Measurements from ENCODE around the gene PLXDC1.
"Not testable (repeated sequence)": the region's sequence is repeated elsewhere in the genome, so short reads cannot be mapped to it uniquely, and the experiment has no call there.

Gene PLXDC1

DNA sequence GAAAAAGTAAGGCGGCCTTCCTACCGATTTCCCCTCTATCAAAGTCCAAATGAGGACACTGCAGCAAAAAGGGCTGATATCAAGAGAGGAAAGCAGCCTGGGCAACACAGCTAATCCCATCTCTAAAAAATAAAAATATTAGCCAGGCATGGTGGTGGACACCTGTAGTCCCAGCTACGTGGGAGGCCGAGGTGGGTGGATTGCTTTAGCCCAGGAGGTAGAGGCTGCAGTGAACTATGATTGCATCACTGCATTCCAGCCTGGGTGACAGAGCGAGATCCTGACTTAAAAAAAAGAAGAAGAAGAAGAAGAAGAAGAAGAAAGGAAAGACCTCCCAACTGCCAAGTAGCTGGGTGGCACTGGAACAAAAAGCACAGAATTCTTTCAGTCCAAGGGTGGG lies 31.6 kb upstream of the PLXDC1 start:
- DNase-seq (ENCODE audit: extremely low read depth in 1 of 2, low read depth in 1 of 2): no peak

- no peak for DNase-seq (ENCODE audit: extremely low read depth in 1 of 2, low read depth in 1 of 2)
These were observed 29.9 kb upstream of the PLXDC1 start for GRCh38 chr17:39181303-39181702.

DNA sequence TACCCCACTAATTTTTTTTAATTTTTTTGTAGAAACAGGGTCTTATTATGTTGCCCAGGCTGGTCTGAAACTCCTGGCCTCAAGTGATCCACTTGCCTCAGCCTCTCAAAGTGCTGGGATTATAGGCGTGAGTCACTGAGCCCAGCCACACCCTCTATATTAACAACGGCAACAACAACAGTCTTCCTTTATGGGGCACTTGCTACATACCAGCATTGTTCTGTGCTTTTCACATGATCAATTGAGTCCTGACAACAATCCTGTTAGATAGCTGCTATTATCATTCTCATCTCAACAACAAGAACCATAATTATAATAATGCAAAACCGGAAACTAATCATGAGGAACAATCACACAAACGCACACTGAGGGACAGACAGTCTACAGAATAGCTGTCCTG lies 27.1 kb upstream of the PLXDC1 start:
- DNase-seq (ENCODE audit: extremely low read depth in 1 of 2, low read depth in 1 of 2): no peak

DNA sequence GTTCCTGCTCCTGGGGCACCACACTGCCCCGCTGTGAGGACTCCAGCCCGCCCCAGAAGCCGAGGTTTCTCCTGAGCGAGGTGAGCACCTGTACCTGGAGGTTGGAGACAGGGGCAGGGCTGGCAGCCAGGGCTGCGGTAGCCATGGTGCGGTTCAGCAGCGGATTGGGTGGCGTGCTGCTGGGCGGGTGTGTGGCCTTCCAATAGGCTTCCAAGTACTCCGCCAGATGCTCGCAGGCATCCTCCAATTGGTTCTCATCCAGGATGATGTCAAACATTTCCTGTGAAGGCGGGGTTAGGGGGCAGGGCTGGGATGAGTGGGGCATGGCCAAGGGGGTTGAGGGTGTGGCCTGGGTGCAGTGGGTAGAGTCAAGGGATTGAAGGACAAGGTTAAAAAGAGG lies 25.8 kb upstream of the PLXDC1 start:
- DNase-seq (ENCODE audit: extremely low read depth in 1 of 2, low read depth in 1 of 2): peak in 1 of 2 donors; percentile 9

GRCh38 chr17:39175695-39176093 lies 24.3 kb upstream of the PLXDC1 start:
- no peak for DNase-seq (ENCODE audit: extremely low read depth in 1 of 2, low read depth in 1 of 2)

DNA sequence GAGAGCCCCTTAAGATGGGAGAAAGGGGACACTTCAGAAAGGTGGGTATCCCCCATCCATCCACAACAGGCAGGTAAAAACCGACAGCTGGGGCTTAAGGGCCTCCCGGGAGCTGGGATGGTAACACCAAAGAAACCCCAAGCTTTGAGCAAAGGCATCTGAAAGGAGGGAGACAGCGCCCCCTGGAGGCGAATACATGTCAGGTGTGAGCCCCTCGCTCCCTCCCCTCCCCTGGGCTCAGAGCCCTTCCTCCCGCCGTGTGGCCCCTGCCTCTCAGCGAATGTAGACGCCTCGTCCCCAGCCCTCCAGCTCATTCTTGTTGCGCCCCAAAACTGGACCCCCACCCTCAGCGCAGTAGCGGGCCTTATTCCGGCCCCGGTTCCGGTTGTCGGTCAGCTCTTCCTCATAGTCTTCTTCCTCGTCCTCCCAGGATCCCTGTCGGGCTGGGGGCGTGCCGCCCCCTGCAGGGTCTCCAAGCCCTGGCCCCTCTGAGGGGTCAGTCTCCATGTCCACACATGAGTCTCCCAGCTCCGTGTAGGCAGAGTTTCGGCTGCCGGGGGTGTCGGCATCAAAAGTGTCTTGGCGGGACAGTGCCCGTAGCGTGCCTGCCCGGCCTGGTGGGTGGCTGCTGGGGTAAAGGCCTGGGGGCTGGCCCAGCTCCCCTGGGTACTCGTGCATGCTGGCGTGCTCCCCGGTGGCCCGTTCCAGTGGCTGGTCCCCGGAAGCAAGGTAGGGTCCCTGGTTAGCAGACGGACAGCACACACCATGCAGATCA lies 23.7 kb upstream of the PLXDC1 start:
- peak in 1 of 2 donors; percentile 39 for DNase-seq (ENCODE audit: extremely low read depth in 1 of 2, low read depth in 1 of 2)

DNA sequence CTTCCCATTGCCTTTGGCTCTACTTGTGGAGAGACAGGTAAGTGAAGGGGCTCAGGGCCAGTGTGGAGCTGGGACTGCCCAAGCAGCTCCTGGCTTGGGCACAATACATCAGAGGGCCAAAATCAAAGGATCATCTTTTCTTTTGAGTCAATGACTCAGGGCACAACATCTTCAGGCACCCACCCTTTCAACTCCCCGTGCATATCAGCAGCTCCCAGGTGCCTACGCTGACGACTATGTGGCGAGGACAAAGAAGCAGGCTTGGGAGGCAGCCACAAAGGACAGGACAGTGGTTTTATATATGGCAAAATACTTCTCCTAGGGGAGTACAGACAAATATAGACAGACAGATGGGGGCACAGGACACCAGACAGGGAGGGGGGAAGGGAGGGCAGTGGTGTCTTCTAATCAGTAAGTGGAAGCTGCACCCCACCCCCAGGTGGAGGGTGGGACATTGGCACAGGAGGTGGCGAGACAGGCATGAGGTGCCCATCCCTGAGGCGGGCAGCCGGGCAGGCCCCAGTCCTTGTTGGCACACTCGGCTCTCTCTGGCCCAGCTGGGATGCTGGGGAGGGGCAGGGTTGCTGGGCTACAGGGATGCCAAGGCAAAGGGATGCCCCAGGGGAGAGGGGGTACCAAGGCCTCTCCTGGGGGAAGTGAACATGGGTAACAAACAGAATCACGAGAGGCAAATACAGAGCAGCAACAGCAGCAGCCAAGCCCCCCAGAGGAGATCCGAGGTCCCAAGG lies 22.3 kb upstream of the PLXDC1 start:
- DNase-seq (ENCODE audit: extremely low read depth in 1 of 2, low read depth in 1 of 2): no peak

DNA sequence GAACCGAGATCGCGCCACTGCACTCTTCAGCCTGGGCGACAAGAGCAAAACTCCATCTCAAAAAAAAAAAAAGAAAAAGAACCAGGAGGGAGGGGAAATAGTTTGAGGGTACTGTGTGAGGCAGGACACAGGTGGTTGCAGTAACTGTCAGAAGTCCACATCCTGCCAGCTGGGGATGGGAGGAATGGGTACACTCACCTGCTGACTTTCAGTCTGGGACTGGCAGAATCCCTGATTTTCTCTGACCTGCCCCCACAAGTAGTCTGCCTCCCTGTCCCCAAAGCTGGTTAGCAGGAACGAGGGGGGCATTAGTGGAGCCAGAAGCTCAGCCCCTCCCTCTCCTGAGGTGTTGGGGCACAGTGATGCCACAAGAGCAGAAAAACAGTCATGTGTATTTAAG lies 21.6 kb upstream of the PLXDC1 start:
- DNase-seq (ENCODE audit: extremely low read depth in 1 of 2, low read depth in 1 of 2): no peak

DNA sequence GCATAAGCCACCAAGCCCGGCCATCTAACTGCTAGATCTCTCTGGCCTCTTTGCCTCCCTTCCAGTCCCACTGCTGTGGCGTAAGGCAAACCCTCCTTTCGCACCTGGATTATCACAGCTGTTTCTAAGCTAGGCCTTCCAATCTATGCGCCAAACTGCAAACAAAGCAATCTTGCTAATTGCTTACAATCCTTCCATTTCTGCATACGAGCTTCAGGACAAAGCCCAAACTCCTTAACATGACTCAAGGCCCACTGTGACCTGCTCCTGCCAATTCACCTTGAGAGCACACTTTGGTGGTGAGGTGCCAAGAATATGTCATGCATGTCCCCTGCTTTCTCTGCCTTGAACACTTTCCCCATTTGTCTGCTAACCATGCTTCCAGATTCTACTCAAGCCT lies 20.5 kb upstream of the PLXDC1 start:
- no peak for DNase-seq (ENCODE audit: extremely low read depth in 1 of 2, low read depth in 1 of 2)

DNA sequence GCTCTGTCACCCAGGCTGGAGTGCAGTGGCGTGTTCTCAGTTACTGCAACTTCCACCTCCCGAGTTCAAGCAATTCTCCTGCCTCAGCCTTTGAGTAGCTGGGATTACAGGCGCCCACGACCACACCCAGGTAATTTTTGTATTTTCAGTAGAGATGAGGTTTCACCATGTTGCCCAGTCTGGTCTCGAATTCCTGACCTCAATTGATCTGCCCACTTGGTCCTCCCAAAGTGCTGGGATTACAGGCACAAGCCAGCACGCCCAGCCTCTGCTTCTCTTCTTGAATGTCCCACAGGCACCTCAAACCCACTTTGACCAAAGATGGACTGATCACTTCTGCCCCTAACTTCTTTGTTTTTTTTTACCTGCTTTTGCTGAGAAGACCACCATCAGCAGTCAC lies 19.1 kb upstream of the PLXDC1 start:
- DNase-seq (ENCODE audit: extremely low read depth in 1 of 2, low read depth in 1 of 2): no peak

DNA sequence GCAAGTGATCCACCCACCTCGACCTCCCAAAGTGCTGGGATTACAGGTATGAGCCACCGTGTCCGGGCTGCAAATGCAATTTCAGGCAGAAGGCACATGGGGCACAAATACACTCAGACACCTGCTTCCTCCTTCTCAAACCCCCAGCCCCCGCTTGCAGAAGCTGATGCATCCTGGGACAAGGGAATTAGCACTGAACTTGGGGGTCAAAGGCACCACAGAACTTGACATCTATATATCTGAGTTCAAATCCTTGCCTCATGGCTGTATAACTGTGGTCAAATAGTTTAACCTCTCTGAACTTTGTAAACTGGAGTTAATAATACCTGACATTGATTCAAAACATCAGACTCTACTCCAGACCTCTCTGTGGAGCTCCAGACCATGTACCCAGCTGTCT lies 18.7 kb upstream of the PLXDC1 start:
- DNase-seq (ENCODE audit: extremely low read depth in 1 of 2, low read depth in 1 of 2): no peak

- no peak for DNase-seq (ENCODE audit: extremely low read depth in 1 of 2, low read depth in 1 of 2)
These were observed 18.1 kb upstream of the PLXDC1 start for GRCh38 chr17:39169518-39169917.

DNA sequence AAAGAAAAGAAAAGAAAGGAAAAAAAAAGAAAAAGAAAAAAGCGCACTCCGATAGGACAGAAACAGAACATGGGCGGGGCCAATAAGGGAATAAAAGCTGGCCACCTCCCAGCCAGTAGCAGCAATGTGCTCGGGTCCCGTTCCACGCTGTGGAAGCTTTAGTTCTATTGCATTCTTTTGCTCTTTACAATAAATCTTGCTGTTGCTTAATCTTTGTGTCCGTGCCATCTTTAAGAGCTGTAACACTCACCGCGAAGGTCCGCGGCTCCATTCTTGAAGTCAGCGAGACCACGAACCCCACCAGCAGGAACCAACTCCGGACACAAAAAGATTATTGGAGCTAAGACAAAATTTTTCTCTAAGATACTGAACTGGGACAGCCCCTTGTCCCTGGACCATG lies 17.7 kb upstream of the PLXDC1 start:
- DNase-seq (ENCODE audit: extremely low read depth in 1 of 2, low read depth in 1 of 2): no peak

DNA sequence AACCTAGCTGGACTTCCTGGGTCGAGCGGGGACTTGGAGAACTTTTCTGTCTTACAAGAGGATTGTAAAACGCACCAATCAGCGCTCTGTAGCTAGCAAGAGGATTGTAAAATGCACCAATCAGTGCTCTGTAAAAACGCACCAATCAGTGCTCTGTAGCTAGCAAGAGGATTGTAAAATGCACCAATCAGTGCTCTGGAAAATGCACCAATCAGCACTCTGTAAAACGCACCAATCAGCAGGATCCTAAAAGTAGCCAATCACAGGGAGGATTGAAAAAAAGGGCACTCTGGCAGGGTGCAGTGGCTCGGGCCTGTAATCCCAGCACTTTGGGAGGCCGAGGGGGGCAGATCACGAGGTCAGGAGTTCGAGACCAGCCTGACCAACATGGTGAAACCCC lies 17.1 kb upstream of the PLXDC1 start:
- not testable (repeated sequence) for DNase-seq (ENCODE audit: extremely low read depth in 1 of 2, low read depth in 1 of 2)

DNA sequence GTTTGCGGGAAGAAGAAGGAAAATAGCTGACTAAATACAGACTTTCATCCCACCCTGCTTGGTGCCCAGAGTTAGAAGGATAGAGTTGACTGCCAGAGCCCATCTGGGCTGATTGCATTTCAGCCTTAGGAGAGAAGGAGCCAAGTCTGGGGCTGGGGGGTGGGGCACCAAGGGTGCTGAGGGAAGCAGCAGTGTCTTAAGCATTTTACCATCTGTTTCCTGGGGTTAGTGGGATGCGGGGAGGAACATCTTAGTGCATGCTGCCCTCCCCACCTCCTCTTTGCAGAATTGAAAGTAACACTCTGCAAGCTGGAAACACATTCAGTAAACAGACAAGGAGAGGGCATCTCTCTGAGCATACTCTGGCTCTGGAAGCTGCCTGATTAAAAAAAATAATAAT lies 16.0 kb upstream of the PLXDC1 start:
- DNase-seq (ENCODE audit: extremely low read depth in 1 of 2, low read depth in 1 of 2): no peak

GRCh38 chr17:39166437-39167335 lies 15.2 kb upstream of the PLXDC1 start:
- no peak for DNase-seq (ENCODE audit: extremely low read depth in 1 of 2, low read depth in 1 of 2)

GRCh38 chr17:39165841-39166349 lies 14.5 kb upstream of the PLXDC1 start, which contains the start of gene ARL5C:
Gene ARL5C, minus strand, starts transcription at chr17:39166161. Its CDS starts 401 bp downstream, at chr17:39165760.
- DNase-seq (ENCODE audit: extremely low read depth in 1 of 2, low read depth in 1 of 2): no peak

GRCh38 chr17:39165178-39165840 lies 13.9 kb upstream of the PLXDC1 start:
- no peak for DNase-seq (ENCODE audit: extremely low read depth in 1 of 2, low read depth in 1 of 2)

- peak; percentile 55 to 71 for DNase-seq (ENCODE audit: extremely low read depth in 1 of 2, low read depth in 1 of 2)
These were observed 13.3 kb upstream of the PLXDC1 start for GRCh38 chr17:39164675-39165143.

DNA sequence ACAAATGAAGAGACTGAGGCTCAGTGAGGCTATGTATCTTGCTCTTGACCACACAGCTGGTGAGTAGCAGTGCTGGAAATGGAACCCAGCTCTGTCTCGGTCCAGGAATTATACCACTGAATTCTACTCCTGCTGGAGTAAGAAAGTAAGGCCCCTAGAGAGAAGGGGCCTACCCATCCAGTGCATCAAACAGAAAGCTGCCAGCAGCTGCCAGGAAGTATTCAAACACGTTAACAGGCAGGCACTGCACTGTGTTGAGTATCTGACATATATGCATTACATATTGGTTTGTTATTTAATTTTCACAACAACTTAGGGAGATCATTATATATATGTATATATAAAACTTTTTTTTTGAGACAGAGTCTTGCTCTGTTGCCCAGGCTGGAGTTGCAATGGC lies 10.5 kb upstream of the PLXDC1 start:
- DNase-seq (ENCODE audit: extremely low read depth in 1 of 2, low read depth in 1 of 2): no peak
